HG03139 (cell line): ENCODE data around the gene CHPT1.
"Not testable (repeated sequence)": the region's sequence is repeated elsewhere in the genome, so short reads cannot be mapped to it uniquely, and the experiment has no call there.

Source experiments
- ATAC-seq: cut with Tn5 transposase; IDR thresholded peaks from one replicate; pipeline ENCODE4 v1.9.1; 2021; ENCODE audit not compliant: unreplicated experiment

Gene CHPT1

GRCh38 chr12:101681627-101682026 lies 15.8 kb upstream of the CHPT1 start:
- ATAC-seq: not testable (repeated sequence)

DNA sequence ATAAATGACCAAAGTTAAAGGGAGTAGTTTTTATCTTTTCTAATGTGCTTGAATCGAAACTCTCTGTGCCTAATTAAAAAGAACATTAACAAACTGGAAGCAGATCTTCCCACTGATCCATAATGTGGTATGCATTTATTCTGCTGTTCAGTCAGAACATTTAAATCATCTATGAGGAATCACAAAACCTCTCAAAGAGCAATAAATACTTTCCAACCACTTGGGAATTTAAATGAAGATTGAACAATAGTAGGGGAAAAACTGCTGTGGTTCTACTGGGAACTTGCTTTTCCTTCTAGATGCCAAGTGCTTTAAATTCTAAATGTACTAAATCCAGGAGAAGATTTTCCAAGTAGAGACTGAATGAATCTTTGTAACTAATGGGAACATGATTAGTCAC lies 12.3 kb upstream of the CHPT1 start:
- no peak for ATAC-seq

GRCh38 chr12:101686176-101686575 lies 11.3 kb upstream of the CHPT1 start:
- no peak for ATAC-seq

DNA sequence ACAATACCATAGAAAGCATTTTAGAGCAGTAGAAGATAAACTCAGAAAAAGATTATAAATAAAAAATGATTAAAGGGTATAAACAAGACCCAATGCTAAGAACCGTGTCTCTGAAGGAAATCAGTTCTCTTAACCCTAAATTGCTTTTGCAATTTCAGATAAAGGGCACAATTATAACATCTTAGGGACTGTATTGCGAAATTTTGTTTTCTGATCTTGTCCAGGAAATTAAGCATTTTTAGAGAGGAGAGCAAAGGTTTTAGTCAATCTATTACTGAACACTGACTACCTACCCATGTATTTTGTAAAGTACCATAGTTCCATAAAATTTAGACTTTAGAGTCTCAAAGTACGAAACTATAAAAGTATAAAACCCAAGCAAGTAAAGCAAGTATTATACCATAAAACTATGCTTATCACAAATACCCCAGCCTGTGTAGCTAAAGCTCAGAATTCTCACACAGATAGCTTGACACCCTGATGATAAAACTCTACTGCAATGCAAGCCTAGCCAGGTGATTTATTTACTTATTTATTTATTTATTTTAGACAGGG lies 6.8 kb upstream of the CHPT1 start:
- no peak for ATAC-seq

GRCh38 chr12:101691503-101692096 lies 5.8 kb upstream of the CHPT1 start:
- no peak for ATAC-seq

- ATAC-seq: no peak
These were observed 3.1 kb upstream of the CHPT1 start for GRCh38 chr12:101694297-101694848.

- ATAC-seq: no peak
These were observed 2.5 kb upstream of the CHPT1 start for GRCh38 chr12:101694986-101695385.

- ATAC-seq: no peak
These were observed 1.7 kb upstream of the CHPT1 start for GRCh38 chr12:101695706-101696105.

DNA sequence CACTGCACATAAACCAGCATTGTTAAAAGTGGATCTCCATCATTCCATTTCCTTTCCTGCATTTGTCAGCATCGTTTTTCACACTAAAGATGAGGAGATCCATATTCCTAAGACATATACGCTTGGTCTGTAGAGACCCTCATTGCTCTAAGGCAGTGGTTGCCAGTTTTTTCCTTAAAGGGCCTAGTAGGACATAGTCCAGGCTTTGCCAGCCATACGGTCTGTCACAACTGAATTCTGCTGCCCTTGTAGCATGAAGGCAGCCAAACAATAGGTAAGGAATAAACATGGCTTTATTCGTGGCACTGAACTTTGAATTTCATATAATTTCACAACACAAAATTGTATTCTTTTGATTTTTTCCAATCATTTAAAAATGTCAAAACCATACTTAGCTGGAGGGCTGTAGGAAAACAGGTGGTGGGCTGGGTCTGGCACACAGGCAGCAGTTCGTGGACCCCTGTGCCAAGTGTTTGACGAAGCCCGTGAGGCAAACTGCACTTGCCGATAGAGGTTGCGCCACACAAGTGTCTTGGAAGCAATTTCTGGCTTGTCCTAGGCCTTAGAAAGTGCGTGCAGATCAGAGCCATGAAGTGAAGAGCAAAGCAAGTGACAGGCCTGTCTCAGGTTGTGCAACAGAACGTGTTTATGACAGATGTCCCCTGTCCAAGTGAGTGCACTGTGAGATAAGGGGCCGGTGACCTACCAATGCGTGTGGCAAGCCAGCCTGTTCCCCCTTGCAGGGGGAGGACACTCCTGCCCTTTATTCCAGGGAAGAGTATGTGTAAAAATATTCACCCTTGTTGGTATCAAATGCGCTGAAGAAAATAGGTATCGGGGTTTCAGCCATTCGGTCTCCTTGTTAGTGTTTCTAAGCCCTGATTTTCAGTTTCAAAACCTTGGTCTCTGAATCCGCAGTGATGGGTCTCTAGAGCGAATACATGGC lies 916 bp upstream of the CHPT1 start:
- peak; percentile 29 for ATAC-seq

DNA sequence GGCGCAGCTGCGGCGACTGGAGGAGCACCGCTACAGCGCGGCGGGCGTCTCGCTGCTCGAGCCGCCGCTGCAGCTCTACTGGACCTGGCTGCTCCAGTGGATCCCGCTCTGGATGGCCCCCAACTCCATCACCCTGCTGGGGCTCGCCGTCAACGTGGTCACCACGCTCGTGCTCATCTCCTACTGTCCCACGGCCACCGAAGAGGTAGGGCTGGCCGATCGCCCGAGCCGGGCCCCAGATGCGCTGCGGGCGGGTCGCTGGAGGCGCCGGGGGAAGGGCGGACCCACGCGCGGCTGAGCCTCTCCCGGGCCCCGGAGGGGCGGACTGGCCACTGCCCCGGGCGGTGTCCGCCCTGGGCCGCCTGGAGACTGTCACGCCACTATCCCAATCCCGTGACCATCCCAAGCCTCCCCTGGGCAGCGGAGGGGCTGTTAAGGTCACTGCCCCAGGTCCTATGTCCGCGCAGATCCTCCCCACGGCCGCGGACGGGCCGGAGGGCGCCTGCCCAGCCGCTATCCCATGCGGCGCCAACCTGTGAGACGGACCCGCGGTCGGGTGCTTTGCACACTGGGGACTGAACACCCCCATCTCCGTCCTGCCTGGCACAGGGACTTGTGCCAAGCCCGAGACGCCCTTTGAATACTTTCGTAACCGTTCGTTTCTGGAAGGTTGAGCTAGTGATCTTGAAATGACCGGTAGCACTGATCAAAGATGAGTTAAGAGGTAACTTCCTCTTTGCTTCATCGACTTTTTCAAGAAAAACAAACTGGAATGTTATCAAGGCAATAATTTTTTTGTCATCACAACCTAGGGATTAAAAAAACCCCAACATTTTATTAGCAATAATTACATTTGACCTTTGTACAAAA lies 725 bp downstream of the CHPT1 start:
- peak; percentile 26 for ATAC-seq

DNA sequence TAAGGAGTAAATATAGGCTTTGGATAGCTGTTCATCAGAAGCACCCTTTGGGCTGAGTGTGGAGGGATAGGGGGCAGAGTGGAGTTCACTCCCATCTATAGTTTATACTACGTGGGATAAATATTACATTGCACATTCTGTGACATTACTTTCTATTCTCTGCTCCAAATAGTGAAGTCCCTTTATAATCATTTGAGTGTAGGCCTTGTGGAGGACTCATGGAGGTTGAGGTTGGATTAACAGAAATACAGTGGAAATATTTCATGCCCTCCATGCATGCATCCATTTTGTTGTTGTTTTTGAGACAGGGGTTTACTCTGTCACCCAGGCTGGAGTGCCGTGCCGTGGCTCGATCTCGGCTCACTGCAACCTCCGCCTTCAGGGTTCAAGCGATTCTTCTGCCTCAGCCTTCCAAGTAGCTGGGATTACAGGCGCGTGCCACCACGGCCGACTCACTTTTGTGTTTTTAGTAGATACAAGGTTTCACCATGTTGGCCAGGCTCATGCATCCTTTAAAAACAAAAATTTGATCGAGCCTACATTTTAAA lies 1.4 kb downstream of the CHPT1 start:
- ATAC-seq: no peak

DNA sequence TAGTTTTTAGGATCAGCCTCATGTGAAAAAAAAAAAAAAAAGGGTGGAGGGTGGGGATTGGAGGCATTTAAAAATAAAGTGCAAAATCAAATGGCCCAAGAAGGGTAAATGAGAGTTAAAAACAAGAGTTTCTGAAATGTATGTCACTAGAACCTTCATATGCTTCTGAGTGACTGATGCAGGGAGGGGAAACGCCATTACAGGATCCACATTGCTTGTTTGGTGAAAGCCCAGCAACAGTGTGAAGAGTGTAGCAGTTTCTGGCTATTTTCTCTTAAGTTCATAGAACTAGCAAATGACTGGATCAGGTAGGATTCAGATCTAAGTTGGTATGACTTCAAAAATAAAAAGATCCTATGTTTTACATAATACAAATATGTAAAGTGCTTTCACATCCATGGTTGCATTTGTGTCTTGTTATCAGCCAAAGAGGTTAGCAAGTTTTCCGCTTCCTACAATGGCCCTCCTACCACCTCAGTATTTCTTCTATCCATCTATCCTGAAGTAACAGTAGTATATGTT lies 2.9 kb downstream of the CHPT1 start:
- ATAC-seq: no peak

- no peak for ATAC-seq
These were observed 6.0 kb downstream of the CHPT1 start for GRCh38 chr12:101703487-101703886.

GRCh38 chr12:101706403-101706802 lies 9.0 kb downstream of the CHPT1 start:
- no peak for ATAC-seq

- ATAC-seq: no peak
These were observed 9.8 kb downstream of the CHPT1 start for GRCh38 chr12:101707131-101707782.

GRCh38 chr12:101710288-101710687 lies 12.8 kb downstream of the CHPT1 start:
- no peak for ATAC-seq

GRCh38 chr12:101713059-101713682 lies 15.7 kb downstream of the CHPT1 start:
- no peak for ATAC-seq

DNA sequence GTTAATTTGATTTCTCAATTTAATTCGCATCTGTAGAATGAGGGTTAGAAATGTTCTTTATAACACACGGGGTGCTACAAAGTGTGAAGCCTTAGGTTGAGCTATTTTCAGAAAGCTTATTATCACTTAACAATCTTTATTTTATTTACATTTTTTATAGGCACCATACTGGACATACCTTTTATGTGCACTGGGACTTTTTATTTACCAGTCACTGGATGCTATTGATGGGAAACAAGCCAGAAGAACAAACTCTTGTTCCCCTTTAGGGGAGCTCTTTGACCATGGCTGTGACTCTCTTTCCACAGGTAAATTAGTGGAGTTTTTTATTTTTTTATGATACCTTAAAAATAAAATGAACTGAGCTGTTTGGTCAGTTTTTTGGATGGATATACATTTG lies 16.5 kb downstream of the CHPT1 start:
- ATAC-seq: no peak

GRCh38 chr12:101714877-101715444 lies 17.5 kb downstream of the CHPT1 start:
- no peak for ATAC-seq
